HG03520 (cell line): ENCODE data around the gene TRABD2B.

Experiments
- ATAC-seq: cut with Tn5 transposase; IDR thresholded peaks from one replicate; pipeline ENCODE4 v1.9.1; 2021; ENCODE audit warnings: mild to moderate bottlenecking, moderate library complexity; ENCODE audit not compliant: unreplicated experiment

The TRABD2B gene

DNA sequence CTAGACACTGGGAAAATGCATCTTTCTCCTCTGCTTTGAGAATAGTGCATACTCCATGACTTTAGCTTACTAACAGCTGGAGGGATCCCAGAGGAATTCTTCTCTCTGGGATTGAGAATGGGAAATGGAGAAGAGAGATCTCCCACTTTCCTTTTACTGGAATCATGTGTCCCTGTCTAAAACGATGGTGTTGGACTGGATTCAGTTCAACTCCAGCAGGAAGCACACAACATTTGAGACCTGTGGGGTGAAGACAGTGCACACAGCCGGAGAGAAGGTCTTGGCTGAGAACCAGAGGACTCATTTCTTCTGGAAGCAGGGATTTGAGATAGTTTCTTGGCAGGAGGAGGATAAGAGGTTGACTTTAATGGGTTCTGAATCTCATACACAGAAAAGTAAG, 58.7 kb downstream of the TRABD2B start:
- ATAC-seq = no peak

DNA sequence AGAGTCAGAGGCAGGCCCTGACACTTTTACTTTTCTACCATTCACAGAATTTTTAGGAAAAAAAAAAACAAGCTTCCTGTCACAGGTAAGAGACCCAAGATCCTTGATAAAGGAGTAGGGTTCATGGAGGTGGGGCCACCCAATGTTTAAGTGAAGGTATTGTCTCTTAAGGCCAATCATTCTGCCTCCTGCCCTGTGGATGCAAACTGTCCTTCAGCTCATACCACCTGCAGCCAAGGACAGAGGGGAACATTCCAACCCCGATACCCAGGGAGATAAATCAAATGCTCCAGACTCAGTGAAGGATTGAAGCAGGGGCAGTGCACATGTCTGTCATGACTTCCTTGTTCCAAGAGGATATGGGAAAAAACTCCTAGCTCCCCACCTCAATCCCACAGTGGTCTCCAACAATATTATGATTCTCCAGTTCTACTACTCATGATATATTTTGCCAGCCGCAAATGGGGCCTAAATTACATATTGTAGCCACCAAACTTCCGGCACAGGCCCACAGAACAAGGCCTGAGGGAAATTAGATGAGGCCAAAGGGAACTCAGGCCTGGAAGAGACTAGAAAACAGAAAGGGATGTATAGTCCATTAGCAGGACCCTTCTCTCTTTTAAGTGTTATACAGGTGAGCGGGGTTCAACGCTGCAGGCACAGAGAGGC, 59.5 kb downstream of the TRABD2B start:
- ATAC-seq = no peak

GRCh38 chr1:47936916-47937551, 60.2 kb downstream of the TRABD2B start:
- ATAC-seq = no peak

- no peak for ATAC-seq
Measured at GRCh38 chr1:47935856-47936255, 61.3 kb downstream of the TRABD2B start.

DNA sequence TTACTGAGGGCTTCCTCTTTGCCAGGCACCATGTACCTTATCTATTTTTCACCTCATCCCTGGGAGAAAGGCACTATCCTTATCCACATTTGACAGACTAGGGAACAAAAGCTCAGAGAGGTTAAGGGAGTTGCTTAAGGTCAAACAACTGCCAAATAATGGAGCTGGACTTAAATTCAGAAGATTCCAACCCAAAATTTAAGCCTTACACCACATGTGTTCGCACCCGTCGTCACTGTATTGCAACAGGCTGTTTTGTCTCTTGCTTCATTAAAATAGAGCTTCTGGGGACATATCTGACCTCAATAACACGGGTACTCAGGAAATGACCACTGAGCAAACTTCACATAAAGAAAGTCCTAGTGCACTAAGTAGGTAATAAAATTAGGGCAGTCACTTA, 62.0 kb downstream of the TRABD2B start:
- ATAC-seq = no peak

DNA sequence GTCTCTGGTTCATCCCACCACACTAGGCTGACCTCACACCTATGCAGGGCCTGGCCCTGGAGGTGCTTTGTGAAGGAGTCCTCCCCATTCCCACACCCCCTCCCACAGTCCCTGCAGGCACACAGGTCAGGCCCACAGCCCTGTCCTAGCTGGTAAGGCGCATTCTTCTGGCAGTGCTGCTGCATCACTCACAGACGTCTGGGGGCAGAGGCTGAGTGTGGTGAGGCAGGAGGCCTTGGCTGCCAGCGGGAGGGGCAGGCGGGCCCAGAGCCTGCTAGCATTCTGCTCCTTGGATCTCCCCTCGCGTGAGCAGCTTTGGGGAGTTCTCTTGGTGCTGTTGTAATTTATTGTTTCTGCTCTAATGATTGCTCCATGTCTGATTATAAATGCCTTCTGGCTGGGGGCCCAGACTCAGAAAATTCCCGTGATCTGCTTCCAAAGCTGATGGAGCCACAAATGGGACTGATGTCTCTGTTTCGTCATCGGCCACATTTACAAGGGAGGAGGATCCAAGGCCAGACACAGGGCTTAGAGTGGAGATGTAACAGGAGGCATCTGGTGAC, 62.9 kb downstream of the TRABD2B start:
- ATAC-seq = no peak

GRCh38 chr1:47932743-47933142, 64.4 kb downstream of the TRABD2B start:
- no peak for ATAC-seq

DNA sequence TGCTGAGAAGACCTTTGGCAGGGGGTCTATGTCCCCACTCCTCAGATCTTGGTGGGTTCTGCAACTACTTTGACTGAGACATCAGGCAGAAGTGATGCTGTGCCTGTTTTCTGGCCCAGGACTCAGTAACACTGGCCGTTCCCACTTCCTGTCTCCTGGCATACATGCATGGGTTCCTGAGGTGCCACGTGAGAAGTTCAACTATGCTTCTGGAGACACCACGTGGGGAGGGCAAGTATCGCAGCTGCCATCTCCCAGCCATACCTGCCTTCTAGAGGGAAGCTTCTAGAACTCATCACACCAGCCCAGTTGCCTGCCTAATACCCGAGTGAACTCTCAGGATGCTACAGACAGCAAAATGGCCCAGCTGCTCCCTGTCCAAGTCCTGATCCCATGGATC, 65.8 kb downstream of the TRABD2B start:
- ATAC-seq = no peak

GRCh38 chr1:47930210-47930840, 66.9 kb downstream of the TRABD2B start:
- no peak for ATAC-seq

DNA sequence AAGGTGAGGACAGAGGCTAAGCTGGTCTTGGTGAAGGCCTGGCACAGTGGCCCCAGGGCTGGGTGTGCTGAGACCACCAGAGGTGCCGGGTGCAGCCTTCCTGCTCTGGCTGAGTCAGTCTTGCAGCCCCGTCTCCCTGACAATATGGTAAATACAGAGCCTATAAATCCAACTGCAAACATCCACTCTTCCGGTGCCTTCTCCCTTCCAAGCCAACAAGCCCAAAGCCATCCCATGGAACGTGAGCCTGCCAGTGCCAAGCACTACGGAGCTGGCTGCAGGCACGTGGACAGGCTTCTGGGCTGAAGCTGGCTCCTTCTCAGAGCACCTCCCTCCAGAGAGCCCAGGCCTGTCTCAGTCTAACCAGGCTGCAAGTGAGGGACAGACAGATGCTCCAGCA, 70.0 kb downstream of the TRABD2B start:
- no peak for ATAC-seq

- no peak for ATAC-seq
Measured at GRCh38 chr1:47926461-47926999, 70.7 kb downstream of the TRABD2B start.

DNA sequence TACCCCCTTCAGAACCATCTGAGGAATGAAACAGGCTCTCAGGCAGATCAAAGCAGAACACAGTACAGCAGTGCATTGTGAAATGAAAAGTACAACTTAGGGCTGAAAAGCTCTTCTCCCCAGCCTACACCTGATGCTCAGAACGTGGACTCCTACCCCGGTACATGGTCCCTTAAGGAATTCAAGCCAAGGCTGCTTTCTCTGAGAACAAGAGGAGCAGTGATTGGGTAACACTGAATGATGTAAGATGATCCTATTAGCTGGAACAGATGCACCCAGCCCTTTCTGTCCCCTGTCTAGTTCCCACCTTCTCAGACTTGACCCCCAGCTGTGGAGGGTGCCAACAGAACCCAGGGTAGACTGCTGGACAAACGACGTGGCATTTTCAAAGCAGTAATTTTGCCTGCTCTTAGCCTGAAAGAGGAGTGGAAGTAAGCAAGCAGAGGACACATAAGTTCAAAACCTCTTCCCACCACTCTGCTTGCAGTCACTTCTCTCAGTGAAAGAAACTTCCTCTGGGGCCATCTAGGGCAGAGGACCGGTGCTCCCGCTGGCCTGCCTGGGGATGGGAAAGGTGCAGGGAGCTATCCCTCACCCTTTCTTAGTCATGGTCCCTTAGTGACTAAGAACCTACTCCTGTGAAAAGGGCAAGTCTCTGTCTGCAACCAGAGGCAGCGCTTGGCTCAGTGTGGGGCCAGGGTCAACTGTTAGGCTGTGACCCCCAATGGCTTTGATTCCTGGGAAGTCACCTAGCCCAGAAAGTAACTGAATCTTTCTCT, 72.7 kb downstream of the TRABD2B start:
- ATAC-seq = no peak

GRCh38 chr1:47921935-47922415, 75.2 kb downstream of the TRABD2B start:
- no peak for ATAC-seq

GRCh38 chr1:47919113-47919833, 77.9 kb downstream of the TRABD2B start:
- no peak for ATAC-seq

GRCh38 chr1:47918257-47918867, 78.8 kb downstream of the TRABD2B start:
- ATAC-seq = no peak

DNA sequence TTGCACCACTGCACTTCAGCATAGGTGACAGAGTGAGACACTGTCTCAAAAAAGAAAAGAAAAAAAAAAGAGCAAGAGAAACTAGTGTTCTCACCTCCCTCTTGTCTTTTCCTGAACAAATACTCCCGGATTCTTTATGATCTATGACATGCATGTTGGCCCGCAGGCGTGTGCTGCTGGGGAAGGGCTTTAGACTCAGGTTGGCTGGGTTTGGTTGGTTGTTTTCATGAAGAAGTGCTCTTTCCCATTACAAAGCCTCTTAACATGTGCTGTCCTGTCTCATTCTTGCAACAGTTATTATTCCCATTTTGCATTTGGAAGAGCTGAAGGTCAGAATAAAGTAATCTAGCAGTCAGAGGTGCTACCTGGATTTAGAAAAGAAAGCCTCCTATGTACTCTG, 79.5 kb downstream of the TRABD2B start:
- ATAC-seq = no peak

- ATAC-seq = no peak
Measured at GRCh38 chr1:47915677-47916353, 81.4 kb downstream of the TRABD2B start.

- ATAC-seq = no peak
Measured at GRCh38 chr1:47914952-47915676, 82.1 kb downstream of the TRABD2B start.
